CD4-positive, CD25-positive, alpha-beta regulatory T cell (primary cell): ENCODE data around the gene CD40. TPM values are rescaled to one million over a fixed set of nuclear protein-coding genes. Genes with fewer than 3 reads are reported as not detected.

ENCODE experiments used
- ATAC-seq, 2 donors: fragments of 150-1000 bp; cut with Tn5 transposase; one replicate each; pipeline ENCODE4 v1.10.0; 2021; ENCODE audit warnings: low read depth in 2 of 2, moderate number of reproducible peaks in 2 of 2, moderate library complexity in 1 of 2
- DNase-seq, 3 donors: peaks; one replicate each; pipeline versions ENCODE4 v3.0.0 to v3.0.0-alpha.2; 2012 to 2022; ENCODE audit warnings: mixed read lengths in 1 of 3
- H3K27ac ChIP-seq: one replicate; pipeline ENCODE4 v1.7.0; 2013; ENCODE audit warnings: mild to moderate bottlenecking, low read length; ENCODE audit not compliant: insufficient read depth, poor library complexity, severe bottlenecking
- H3K27me3 ChIP-seq: one replicate; pipeline ENCODE4 v1.7.0; 2013; ENCODE audit warnings: low read length; ENCODE audit not compliant: control insufficient read depth, insufficient read depth
- H3K36me3 ChIP-seq: one replicate; pipeline ENCODE4 v1.7.0; 2013; ENCODE audit warnings: mild to moderate bottlenecking, low read length, moderate library complexity; ENCODE audit not compliant: control insufficient read depth, insufficient read depth
- H3K4me1 ChIP-seq: 2 replicates; pipeline ENCODE4 v1.7.0; 2013; ENCODE audit warnings: mild to moderate bottlenecking, low read length; ENCODE audit not compliant: insufficient read depth, control insufficient read depth, poor library complexity, severe bottlenecking
- H3K4me3 ChIP-seq: one replicate; pipeline ENCODE4 v1.7.0; 2013; ENCODE audit warnings: low read depth, mild to moderate bottlenecking, low read length, moderate library complexity
- H3K9me3 ChIP-seq, 2 experiments: 1 replicate in 1 of 2; 2 replicates in 1 of 2; pipeline ENCODE4 v1.7.0; 2013; ENCODE audit warnings: low read length in 2 of 2, mild to moderate bottlenecking in 1 of 2, moderate library complexity in 1 of 2; ENCODE audit not compliant: control insufficient read depth in 2 of 2
- H3K27ac Mint-ChIP-seq, 3 donors: one replicate each; pipeline ENCODE4 v1.8.0; 2020 to 2022; ENCODE audit warnings: mild to moderate bottlenecking in 3 of 3, mixed read lengths in 3 of 3, moderate library complexity in 2 of 3
- H3K27me3 Mint-ChIP-seq: one replicate; pipeline ENCODE4 v1.8.0; 2022; ENCODE audit warnings: mild to moderate bottlenecking, mixed read lengths
- H3K36me3 Mint-ChIP-seq: one replicate; pipeline ENCODE4 v1.8.0; 2020; ENCODE audit warnings: mixed read lengths
- H3K4me1 Mint-ChIP-seq, 4 donors: one replicate each; pipeline ENCODE4 v1.8.0; 2020 to 2022; ENCODE audit warnings: mixed read lengths in 4 of 4, mild to moderate bottlenecking in 1 of 4
- H3K4me3 Mint-ChIP-seq, 4 donors: one replicate each; pipeline ENCODE4 v1.8.0; 2020 to 2022; ENCODE audit warnings: mild to moderate bottlenecking in 4 of 4, mixed read lengths in 4 of 4, moderate library complexity in 3 of 4
- H3K9me3 Mint-ChIP-seq, 7 donors: one replicate each; pipeline ENCODE4 v1.8.0; 2020 to 2022; ENCODE audit warnings: mixed read lengths in 7 of 7, mild to moderate bottlenecking in 3 of 7, moderate library complexity in 2 of 7
- polyA plus RNA-seq, 4 donors: library from polyadenylated mRNA; unstranded; fragments of 300-500 nt; fragmentation: Illumina TruSeq; gene quantifications; one replicate each; pipeline ENCODE4 v1.2.3, GENCODE V29; 2021
- total RNA-seq: library from RNA; stranded (reverse); gene quantifications from one replicate; pipeline ENCODE4 v1.2.3, GENCODE V29; 2022

The CD40 gene
- total and polyA plus RNA-seq, 5 donors from 2014 or later, result 1.7 to 8.7 (median 7.2) TPM

DNA sequence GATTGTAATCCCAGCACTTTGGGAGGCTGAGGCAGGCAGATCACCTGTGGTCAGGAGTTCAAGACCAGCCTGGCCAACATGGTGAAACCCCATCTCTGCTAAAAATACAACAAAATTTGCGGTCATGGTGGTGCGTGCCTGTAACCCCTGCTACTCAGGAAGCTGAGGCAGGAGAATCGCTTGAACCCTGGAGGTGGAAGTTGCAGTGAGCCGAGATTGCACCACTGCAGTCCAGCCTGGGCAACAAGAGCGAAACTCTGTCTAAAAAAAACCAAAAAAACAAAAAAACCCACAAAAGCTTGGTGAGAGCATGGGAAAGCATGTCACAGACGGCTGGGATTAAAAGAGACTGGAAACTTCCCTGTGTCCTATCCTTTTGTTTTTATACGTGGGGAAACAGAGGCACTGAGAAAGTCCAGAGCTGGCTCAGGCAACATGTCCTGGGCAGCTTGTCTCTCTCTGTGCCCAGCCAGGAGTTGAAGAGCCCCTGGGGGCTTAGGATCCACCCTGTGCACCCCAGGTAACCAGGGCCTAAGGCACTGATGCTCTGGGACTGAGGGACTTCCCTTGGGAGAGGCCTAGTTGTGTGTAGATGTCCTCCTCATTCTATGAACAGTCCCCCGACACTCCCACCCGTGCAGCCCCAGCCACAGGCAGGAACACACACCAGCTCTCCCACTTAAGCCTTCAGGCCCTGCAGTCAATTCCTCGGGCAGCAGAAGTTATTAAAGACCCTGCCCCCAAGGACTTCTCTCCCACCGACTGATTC lies 16.0 kb downstream of the CD40 start:
- no peak overlapping the region for H3K27ac ChIP-seq
- peaks cover 28% of the 10 kb centered on the region for H3K27me3 Mint-ChIP-seq
- no peaks in the 10 kb centered on the region for H3K9me3 ChIP-seq
- H3K4me3 Mint-ChIP-seq, result no peak overlapping the region
- H3K36me3 ChIP-seq, result no peaks in the 10 kb centered on the region
- no peak overlapping the region for H3K4me3 ChIP-seq
- H3K4me1 Mint-ChIP-seq, result peaks cover 0 to 6% (median 0%) of the 10 kb centered on the region in 4 donors
- no peak overlapping the region for H3K27ac Mint-ChIP-seq
- DNase-seq, result no peak
- ATAC-seq, result no peak
- H3K9me3 Mint-ChIP-seq, result peaks cover 0 to 3% (median 0%) of the 10 kb centered on the region in 7 donors
- H3K4me1 ChIP-seq, result no peaks in the 10 kb centered on the region
- H3K36me3 Mint-ChIP-seq, result no peaks in the 10 kb centered on the region
- H3K27me3 ChIP-seq, result peaks cover 5% of the 10 kb centered on the region

DNA sequence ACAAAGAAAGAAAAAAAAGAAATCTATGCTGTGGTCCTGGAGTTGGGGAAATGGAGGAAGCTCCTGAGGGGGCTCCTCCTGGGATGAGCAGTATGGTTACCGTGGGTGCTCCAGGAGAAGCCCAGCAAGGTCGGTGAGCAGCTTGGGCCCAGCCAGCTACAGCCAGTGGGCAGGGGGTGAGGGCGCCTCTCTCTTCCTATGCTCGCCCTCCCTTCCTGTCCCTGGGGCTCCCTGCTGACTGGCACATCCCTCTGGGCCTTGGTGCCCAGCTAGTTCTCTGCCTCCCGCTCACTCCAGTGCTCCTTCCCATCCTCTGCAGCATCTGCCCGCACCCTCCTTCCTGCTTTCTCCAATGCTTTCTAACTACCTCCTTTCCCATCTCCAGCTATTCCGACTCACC lies 16.6 kb downstream of the CD40 start:
- no peak for ATAC-seq
- Mint-ChIP-seq H3K9me3 (peaks cover 0 to 3% (median 0%) of the 10 kb centered on the region in 7 donors), H3K4me3 (no peak overlapping the region), H3K4me1 (peaks cover 0 to 6% (median 0%) of the 10 kb centered on the region in 4 donors), H3K27ac (no peak overlapping the region), H3K36me3 (no peaks in the 10 kb centered on the region), H3K27me3 (peaks cover 29% of the 10 kb centered on the region)
- Histone ChIP-seq H3K27ac (no peak overlapping the region), H3K4me3 (no peak overlapping the region), H3K9me3 (no peaks in the 10 kb centered on the region), H3K36me3 (no peaks in the 10 kb centered on the region), H3K4me1 (no peaks in the 10 kb centered on the region), H3K27me3 (peaks cover 5% of the 10 kb centered on the region)
- DNase-seq, result no peak

DNA sequence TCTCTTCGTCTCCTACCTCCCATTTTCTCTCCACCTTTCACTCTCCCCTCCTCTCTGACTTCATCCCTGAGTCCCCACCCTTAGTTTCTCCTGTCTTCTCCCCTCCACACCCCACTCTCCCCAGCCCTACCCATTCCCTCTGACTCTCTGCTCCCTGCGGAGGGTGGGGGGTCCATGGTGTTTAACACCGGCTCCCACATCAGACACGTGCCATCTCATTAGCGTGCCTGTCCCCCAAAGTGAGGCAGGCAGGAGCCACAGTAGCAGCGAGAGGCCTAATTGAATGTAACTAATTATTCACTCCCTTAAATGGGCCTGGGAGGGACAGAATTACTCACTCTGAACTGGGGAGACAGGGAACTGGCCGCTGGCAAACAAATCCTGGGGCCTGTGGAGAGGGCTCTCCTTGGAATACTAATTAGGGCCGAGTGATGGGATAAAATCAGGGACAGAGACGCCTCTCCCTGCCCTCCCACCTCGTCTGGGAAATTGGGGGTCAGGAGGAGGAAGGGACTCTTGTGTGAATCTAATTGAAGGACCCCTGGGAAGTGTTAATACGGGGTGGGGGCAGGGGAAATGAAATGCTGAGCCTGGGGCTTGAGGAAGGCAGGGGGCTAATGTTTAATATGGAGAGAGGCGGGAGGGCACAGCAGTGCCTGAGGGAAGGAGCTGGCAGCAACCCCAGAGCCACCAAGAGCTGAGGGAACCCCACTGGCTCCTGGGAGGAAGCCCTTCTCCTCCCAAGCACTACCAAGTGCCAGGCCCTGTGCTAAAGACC lies 17.9 kb downstream of the CD40 start:
- no peaks in the 10 kb centered on the region for H3K36me3 Mint-ChIP-seq

DNA sequence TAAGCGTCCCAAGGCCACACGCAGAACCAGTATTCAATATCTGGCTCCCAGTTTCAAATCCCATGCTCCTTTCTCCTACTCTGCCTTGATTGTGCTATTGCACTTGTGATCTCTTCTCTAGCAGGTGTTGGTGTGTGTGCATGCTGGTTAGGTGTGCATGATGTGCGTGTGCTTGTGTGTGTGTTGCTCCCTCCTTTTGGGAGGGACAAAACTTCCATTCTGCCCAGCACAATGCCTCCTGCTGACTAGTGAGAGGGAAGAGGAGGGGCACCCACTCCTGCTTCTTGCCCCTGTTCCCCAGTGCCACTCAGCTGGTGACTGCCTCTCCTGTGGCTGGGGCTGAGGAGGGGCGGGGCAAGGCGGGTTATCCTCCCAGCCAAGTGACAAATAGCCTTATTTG lies 19.7 kb downstream of the CD40 start:
- H3K27ac ChIP-seq, result no peak overlapping the region
- DNase-seq (no peak), ATAC-seq (no peak)
- H3K4me1 ChIP-seq, result no peaks in the 10 kb centered on the region
- no peak overlapping the region for H3K27ac Mint-ChIP-seq
- no peaks in the 10 kb centered on the region for H3K36me3 Mint-ChIP-seq
- H3K27me3 ChIP-seq, result peaks cover 10% of the 10 kb centered on the region
- peaks cover 0 to 3% (median 0%) of the 10 kb centered on the region in 7 donors for H3K9me3 Mint-ChIP-seq
- peaks cover 39% of the 10 kb centered on the region for H3K27me3 Mint-ChIP-seq
- H3K36me3 ChIP-seq, result no peaks in the 10 kb centered on the region
- H3K4me3 ChIP-seq, result no peak overlapping the region
- peaks cover 0 to 2% (median under 1%) of the 10 kb centered on the region in 4 donors for H3K4me1 Mint-ChIP-seq
- no peak overlapping the region for H3K4me3 Mint-ChIP-seq
- no peaks in the 10 kb centered on the region for H3K9me3 ChIP-seq

More for the DNA sequence above, 17.9 kb downstream of the CD40 start:
- no peak overlapping the region for H3K4me3 ChIP-seq
- ATAC-seq (no peak), DNase-seq (no peak)
- H3K36me3 ChIP-seq, result no peaks in the 10 kb centered on the region
- no peaks in the 10 kb centered on the region for H3K9me3 ChIP-seq
- peaks cover 31% of the 10 kb centered on the region for H3K27me3 Mint-ChIP-seq
- H3K27ac Mint-ChIP-seq, result no peak overlapping the region
- no peaks in the 10 kb centered on the region for H3K4me1 ChIP-seq
- H3K4me1 Mint-ChIP-seq, result peaks cover 0 to 6% (median 0%) of the 10 kb centered on the region in 4 donors
- H3K27me3 ChIP-seq, result peaks cover 7% of the 10 kb centered on the region
- peaks cover 0 to 3% (median 0%) of the 10 kb centered on the region in 7 donors for H3K9me3 Mint-ChIP-seq
- H3K4me3 Mint-ChIP-seq, result no peak overlapping the region
- no peak overlapping the region for H3K27ac ChIP-seq

DNA sequence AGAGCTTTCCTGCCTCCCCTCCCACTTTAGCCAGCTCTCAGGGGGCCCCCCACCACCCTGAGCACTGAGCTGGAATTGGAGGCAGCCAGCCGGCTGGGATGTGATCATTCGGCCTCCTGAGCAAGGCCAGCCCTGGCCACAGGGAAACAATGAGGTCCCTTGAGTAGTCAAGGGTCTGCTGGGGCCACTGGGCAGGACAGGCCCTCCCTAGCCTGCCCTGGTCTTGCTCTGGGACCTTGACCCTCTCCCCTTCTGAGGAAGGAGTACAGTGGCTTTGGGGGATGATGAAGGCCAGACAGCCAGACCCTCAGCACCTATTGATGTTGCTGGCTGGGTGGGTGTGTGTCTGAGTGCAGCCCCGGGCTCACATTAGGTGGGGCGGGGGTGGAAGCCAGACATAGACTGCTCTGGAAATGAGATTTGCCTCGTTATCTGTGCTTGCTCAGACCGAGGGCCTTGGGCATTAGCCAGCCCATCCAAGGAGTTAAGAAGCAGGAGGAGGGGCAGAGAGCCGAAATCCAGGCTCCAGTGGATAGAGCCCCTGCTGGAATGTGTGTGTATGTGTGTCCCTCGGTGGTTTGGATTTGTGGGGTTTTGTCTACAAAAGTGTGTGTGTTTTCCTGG lies 21.3 kb downstream of the CD40 start:
- Histone ChIP-seq H3K4me3 (no peak overlapping the region), H3K27ac (no peak overlapping the region), H3K36me3 (no peaks in the 10 kb centered on the region), H3K27me3 (peaks cover 10% of the 10 kb centered on the region), H3K4me1 (no peaks in the 10 kb centered on the region), H3K9me3 (no peaks in the 10 kb centered on the region)
- Mint-ChIP-seq H3K4me1 (peaks cover 0 to 1% (median 0%) of the 10 kb centered on the region in 4 donors), H3K27me3 (peaks cover 40% of the 10 kb centered on the region), H3K36me3 (no peaks in the 10 kb centered on the region), H3K4me3 (no peak overlapping the region), H3K9me3 (peaks cover 0 to 3% (median 0%) of the 10 kb centered on the region in 7 donors), H3K27ac (no peak overlapping the region)
- DNase-seq (no peak), ATAC-seq (no peak)

DNA sequence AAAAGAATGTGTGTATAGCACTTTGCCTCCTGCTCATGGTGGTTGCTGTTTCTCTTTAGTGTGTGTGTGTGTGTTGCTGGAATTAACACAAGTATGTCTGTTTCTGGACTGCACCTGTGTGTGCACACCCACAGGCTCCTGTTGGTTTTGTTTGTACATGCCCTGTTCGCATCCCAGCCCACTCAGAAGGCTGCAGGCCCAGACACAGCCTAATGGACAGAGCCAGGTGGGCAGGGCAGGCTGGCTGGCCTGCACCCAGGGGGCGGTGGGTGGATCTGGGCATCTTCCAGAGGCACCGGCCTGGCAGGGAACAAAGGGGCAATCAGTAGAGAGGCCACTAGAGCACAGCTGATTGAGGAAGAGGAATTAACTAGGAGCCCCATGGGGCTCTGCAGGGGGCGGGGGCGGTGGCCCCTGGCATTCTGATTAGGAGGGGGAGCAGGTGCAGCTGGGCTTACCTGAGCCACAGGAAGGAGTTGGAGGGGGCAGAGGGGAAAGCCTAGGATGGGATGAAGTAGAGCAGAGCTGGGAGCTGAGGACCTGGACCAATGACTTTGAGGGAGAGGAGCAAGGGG lies 21.9 kb downstream of the CD40 start:
- H3K4me1 Mint-ChIP-seq, result peaks cover 0 to 1% (median 0%) of the 10 kb centered on the region in 4 donors
- peaks cover 10% of the 10 kb centered on the region for H3K27me3 ChIP-seq
- no peaks in the 10 kb centered on the region for H3K9me3 ChIP-seq
- peaks cover 0 to 3% (median 0%) of the 10 kb centered on the region in 7 donors for H3K9me3 Mint-ChIP-seq
- no peak overlapping the region for H3K27ac Mint-ChIP-seq
- H3K36me3 ChIP-seq, result no peaks in the 10 kb centered on the region
- H3K27ac ChIP-seq, result no peak overlapping the region
- H3K27me3 Mint-ChIP-seq, result peaks cover 38% of the 10 kb centered on the region
- no peak overlapping the region for H3K4me3 ChIP-seq
- ATAC-seq (no peak), DNase-seq (no peak)
- no peaks in the 10 kb centered on the region for H3K36me3 Mint-ChIP-seq
- no peaks in the 10 kb centered on the region for H3K4me1 ChIP-seq
- no peak overlapping the region for H3K4me3 Mint-ChIP-seq

DNA sequence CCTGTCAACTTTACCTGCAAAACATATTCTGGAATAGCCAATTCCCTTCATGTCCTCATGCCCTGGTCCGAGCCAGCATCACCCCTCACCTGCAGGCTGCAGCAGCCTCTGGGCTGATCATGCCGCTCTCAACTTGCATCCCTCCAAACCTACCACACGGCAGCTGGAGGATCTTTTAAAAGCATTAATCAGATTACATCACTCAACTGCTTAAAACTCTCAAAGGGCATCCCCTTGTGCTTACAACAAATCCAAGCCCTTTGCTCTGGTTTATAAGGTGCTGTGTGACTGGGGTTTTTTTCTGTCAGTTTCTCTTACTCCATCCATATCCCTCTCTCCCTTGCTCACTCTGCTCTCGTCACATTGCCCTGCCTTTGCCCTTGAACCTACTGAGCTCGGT lies 24.0 kb downstream of the CD40 start:
- Mint-ChIP-seq H3K36me3 (no peaks in the 10 kb centered on the region), H3K4me3 (no peak overlapping the region), H3K27ac (no peak overlapping the region), H3K9me3 (peaks cover 0 to 2% (median 0%) of the 10 kb centered on the region in 7 donors), H3K4me1 (peaks cover 0 to 1% (median 0%) of the 10 kb centered on the region in 4 donors), H3K27me3 (peaks cover 44% of the 10 kb centered on the region)
- Histone ChIP-seq H3K9me3 (no peaks in the 10 kb centered on the region), H3K4me3 (no peak overlapping the region), H3K27me3 (peaks cover 10% of the 10 kb centered on the region), H3K27ac (no peak overlapping the region), H3K4me1 (no peaks in the 10 kb centered on the region), H3K36me3 (no peaks in the 10 kb centered on the region)
- DNase-seq, result no peak
- ATAC-seq, result no peak
